GM19025 (cell line): ENCODE measurements around the gene DDX49.
"Not testable (repeated sequence)": the region's sequence is repeated elsewhere in the genome, so short reads cannot be mapped to it uniquely, and the experiment has no call there.

ENCODE experiments used
- ATAC-seq: cut with Tn5 transposase; IDR thresholded peaks from one replicate; pipeline ENCODE4 v1.9.1; 2021; ENCODE audit warnings: mild to moderate bottlenecking, low read depth, moderate library complexity; ENCODE audit not compliant: unreplicated experiment

The DDX49 gene

GRCh38 chr19:18939922-18940768 is 20.6 kb downstream of the DDX49 start:
- no peak for ATAC-seq

GRCh38 chr19:18940769-18941627 is 21.5 kb downstream of the DDX49 start, which contains the start of gene HOMER3:
TSS of gene HOMER3 (minus strand) at chr19:18941217. CDS start at chr19:18938982, 2,235 bp downstream.
- peak; percentile 51 for ATAC-seq

- no peak for ATAC-seq
These were observed 22.3 kb downstream of the DDX49 start for GRCh38 chr19:18941628-18942354.

GRCh38 chr19:18942692-18943091 is 23.2 kb downstream of the DDX49 start:
- ATAC-seq = no peak

- ATAC-seq = no peak
These were observed 23.9 kb downstream of the DDX49 start for GRCh38 chr19:18943465-18943864.

GRCh38 chr19:18945297-18945696 is 25.8 kb downstream of the DDX49 start:
- no peak for ATAC-seq

GRCh38 chr19:18946335-18946734 is 26.8 kb downstream of the DDX49 start:
- ATAC-seq = no peak

- no peak for ATAC-seq
These were observed 27.4 kb downstream of the DDX49 start for GRCh38 chr19:18946918-18947317.

- no peak for ATAC-seq
These were observed 28.8 kb downstream of the DDX49 start for GRCh38 chr19:18948075-18948975.

- ATAC-seq = no peak
These were observed 29.5 kb downstream of the DDX49 start for GRCh38 chr19:18948976-18949356.

- no peak for ATAC-seq
These were observed 30.3 kb downstream of the DDX49 start for GRCh38 chr19:18949858-18950257.

- ATAC-seq = no peak
These were observed 32.3 kb downstream of the DDX49 start for GRCh38 chr19:18951721-18952281.

- not testable (repeated sequence) for ATAC-seq
These were observed 33.0 kb downstream of the DDX49 start for GRCh38 chr19:18952364-18953003.

- ATAC-seq = no peak
These were observed 34.6 kb downstream of the DDX49 start for GRCh38 chr19:18954094-18954493.

- ATAC-seq = no peak
These were observed 35.5 kb downstream of the DDX49 start for GRCh38 chr19:18955042-18955441.

GRCh38 chr19:18960370-18960769 is 40.9 kb downstream of the DDX49 start:
- ATAC-seq = no peak

- no peak for ATAC-seq
These were observed 42.5 kb downstream of the DDX49 start for GRCh38 chr19:18961767-18962620.

GRCh38 chr19:18964121-18964520 is 44.6 kb downstream of the DDX49 start:
- ATAC-seq = no peak
